ENCODE results near the gene DHX57. TPM values are rescaled to one million over a fixed set of nuclear protein-coding genes. Genes with fewer than 3 reads are reported as not detected.
A peak's percentile ranks its signal among the peaks of the same experiment; 100 is the strongest.
"Not testable (repeated sequence)": the region's sequence is repeated elsewhere in the genome, so short reads cannot be mapped to it uniquely, and the experiment has no call there.

Gene DHX57
- total and polyA plus RNA-seq, 2 experiments from 2014 or later = 13.3 to 32.9 TPM

DNA sequence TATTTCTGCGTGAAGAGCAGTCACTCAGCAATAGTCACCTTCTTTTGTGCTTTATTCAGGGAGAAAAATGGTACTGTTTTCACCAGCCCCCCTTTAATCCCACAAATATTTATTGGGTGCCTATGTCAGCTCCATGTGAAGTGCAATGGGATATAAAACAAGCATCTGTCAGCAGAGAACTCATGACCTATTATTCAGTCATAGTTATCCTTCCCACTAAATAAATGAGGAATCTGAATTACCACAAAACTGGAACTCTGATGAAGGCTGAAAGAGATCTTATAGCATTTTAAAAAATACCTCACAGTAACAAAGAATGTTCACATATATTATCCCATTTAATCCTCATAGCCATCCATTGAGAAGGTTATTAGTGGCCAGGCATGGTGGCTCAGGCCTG is 45.8 kb downstream of the DHX57 start:
- Mint-ChIP-seq H3K27me3 (ENCODE audit: insufficient read depth, low read depth, poor library complexity) (no peaks in the 10 kb centered on the region), H3K27ac (no peak overlapping the region), H3K36me3 (ENCODE audit: low read depth) (peaks cover 21% of the 10 kb centered on the region), H3K9me3 (no peaks in the 10 kb centered on the region), H3K4me1 (peaks cover 4% of the 10 kb centered on the region; the same call in 2 of the 3 replicates), H3K4me3 (no peak overlapping the region)
- H4K20me1 ChIP-seq (replicated peaks; ENCODE audit: insufficient read depth) = 0 out of 2 replicates have a peak, but pooled peaks cover 3% of the 10 kb centered on the region
- H2AFZ ChIP-seq = no peak overlapping the region
- no peaks in the 10 kb centered on the region for H3K79me2 ChIP-seq (replicated peaks; ENCODE audit: insufficient read depth)
- no peak overlapping the region for H3K4me2 ChIP-seq
- no peak overlapping the region for H3K27ac ChIP-seq (ENCODE audit: low read depth)
- H3K27me3 ChIP-seq (ENCODE audit: insufficient read depth) = no peaks in the 10 kb centered on the region
- DNase-seq (ENCODE audit: low spot score) (no peak), ATAC-seq (no peak)
- H3K4me3 ChIP-seq = no peak overlapping the region
- H3K36me3 ChIP-seq (ENCODE audit: insufficient read depth) = peaks cover 16% of the 10 kb centered on the region; the same call in 1 of the 2 replicates
- H3F3A ChIP-seq (replicated peaks; ENCODE audit: low read depth) = no peaks in the 10 kb centered on the region
- no peaks in the 10 kb centered on the region for H3K4me1 ChIP-seq (ENCODE audit: insufficient read depth)
- TF ChIP-seq POLR2AphosphoS5 (IDR thresholded peaks at IDR 0.05; ENCODE audit: low read depth) = no peak
- no peaks in the 10 kb centered on the region for H3K9me2 ChIP-seq (ENCODE audit: insufficient read depth)

DNA sequence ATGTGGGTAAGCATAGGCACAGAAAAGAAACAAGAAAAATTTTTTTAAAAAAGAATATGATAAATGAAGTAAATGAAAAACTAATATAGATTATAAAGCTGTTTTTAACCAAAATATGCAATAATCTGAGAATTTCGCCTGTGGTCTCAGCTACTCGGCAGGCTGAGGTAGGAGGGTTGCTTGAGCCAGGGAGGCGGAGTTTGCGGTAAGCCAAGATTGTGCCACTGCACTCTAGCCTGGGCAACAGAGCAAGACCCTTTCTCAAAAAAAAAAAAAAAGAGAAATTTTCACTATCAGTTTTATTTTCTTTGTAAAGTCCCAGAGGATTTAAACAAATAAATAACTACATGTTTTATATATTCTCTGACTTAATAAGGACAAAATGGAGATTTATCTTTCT is 47.3 kb downstream of the DHX57 start:
- no peak for DNase-seq (ENCODE audit: low spot score)
- Histone ChIP-seq H3K27me3 (ENCODE audit: insufficient read depth) (no peaks in the 10 kb centered on the region), H3F3A (replicated peaks; ENCODE audit: low read depth) (no peaks in the 10 kb centered on the region), H3K36me3 (ENCODE audit: insufficient read depth) (peaks cover 26% of the 10 kb centered on the region), H3K4me1 (ENCODE audit: insufficient read depth) (no peaks in the 10 kb centered on the region), H3K79me2 (replicated peaks; ENCODE audit: insufficient read depth) (no peaks in the 10 kb centered on the region), H2AFZ (no peak overlapping the region), H3K4me2 (no peak overlapping the region), H4K20me1 (replicated peaks; ENCODE audit: insufficient read depth) (no peaks in the 10 kb centered on the region), H3K9me2 (ENCODE audit: insufficient read depth) (no peaks in the 10 kb centered on the region), H3K27ac (ENCODE audit: low read depth) (no peak overlapping the region), H3K4me3 (no peak overlapping the region)
- TF ChIP-seq, protein P1, sequence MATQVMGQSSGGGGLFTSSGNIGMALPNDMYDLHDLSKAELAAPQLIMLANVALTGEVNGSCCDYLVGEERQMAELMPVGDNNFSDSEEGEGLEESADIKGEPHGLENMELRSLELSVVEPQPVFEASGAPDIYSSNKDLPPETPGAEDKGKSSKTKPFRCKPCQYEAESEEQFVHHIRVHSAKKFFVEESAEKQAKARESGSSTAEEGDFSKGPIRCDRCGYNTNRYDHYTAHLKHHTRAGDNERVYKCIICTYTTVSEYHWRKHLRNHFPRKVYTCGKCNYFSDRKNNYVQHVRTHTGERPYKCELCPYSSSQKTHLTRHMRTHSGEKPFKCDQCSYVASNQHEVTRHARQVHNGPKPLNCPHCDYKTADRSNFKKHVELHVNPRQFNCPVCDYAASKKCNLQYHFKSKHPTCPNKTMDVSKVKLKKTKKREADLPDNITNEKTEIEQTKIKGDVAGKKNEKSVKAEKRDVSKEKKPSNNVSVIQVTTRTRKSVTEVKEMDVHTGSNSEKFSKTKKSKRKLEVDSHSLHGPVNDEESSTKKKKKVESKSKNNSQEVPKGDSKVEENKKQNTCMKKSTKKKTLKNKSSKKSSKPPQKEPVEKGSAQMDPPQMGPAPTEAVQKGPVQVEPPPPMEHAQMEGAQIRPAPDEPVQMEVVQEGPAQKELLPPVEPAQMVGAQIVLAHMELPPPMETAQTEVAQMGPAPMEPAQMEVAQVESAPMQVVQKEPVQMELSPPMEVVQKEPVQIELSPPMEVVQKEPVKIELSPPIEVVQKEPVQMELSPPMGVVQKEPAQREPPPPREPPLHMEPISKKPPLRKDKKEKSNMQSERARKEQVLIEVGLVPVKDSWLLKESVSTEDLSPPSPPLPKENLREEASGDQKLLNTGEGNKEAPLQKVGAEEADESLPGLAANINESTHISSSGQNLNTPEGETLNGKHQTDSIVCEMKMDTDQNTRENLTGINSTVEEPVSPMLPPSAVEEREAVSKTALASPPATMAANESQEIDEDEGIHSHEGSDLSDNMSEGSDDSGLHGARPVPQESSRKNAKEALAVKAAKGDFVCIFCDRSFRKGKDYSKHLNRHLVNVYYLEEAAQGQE (IDR thresholded peaks at IDR 0.05; ENCODE audit: unreplicated experiment) = no peak
- TF ChIP-seq ZNF114 (CRISPR knock-in tag; IDR thresholded peaks at IDR 0.05) (no peak), EZH2phosphoT487 (IDR thresholded peaks at IDR 0.05; ENCODE audit: unreplicated experiment) (no peak), NANOG (IDR thresholded peaks at IDR 0.05; ENCODE audit: borderline replicate concordance) (no peak), JUNB (IDR thresholded peaks at IDR 0.05; ENCODE audit: unreplicated experiment) (no peak)
- TF ChIP-seq, protein P2, sequence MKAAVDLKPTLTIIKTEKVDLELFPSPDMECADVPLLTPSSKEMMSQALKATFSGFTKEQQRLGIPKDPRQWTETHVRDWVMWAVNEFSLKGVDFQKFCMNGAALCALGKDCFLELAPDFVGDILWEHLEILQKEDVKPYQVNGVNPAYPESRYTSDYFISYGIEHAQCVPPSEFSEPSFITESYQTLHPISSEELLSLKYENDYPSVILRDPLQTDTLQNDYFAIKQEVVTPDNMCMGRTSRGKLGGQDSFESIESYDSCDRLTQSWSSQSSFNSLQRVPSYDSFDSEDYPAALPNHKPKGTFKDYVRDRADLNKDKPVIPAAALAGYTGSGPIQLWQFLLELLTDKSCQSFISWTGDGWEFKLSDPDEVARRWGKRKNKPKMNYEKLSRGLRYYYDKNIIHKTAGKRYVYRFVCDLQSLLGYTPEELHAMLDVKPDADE (IDR thresholded peaks at IDR 0.05) = no peak
- TF ChIP-seq, protein P3, sequence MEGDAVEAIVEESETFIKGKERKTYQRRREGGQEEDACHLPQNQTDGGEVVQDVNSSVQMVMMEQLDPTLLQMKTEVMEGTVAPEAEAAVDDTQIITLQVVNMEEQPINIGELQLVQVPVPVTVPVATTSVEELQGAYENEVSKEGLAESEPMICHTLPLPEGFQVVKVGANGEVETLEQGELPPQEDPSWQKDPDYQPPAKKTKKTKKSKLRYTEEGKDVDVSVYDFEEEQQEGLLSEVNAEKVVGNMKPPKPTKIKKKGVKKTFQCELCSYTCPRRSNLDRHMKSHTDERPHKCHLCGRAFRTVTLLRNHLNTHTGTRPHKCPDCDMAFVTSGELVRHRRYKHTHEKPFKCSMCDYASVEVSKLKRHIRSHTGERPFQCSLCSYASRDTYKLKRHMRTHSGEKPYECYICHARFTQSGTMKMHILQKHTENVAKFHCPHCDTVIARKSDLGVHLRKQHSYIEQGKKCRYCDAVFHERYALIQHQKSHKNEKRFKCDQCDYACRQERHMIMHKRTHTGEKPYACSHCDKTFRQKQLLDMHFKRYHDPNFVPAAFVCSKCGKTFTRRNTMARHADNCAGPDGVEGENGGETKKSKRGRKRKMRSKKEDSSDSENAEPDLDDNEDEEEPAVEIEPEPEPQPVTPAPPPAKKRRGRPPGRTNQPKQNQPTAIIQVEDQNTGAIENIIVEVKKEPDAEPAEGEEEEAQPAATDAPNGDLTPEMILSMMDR (conservative IDR thresholded peaks at IDR 0.05; ENCODE audit: low read depth in 2 of 2) = no peak
- H3K9me3 Mint-ChIP-seq = no peaks in the 10 kb centered on the region
- H3K4me3 Mint-ChIP-seq = no peak overlapping the region
- peaks cover 4% of the 10 kb centered on the region; the same call in 2 of the 3 replicates for H3K4me1 Mint-ChIP-seq
- H3K27ac Mint-ChIP-seq = no peak overlapping the region
- peaks cover 21% of the 10 kb centered on the region for H3K36me3 Mint-ChIP-seq (ENCODE audit: low read depth)
- ATAC-seq = no peak
- no peaks in the 10 kb centered on the region for H3K27me3 Mint-ChIP-seq (ENCODE audit: insufficient read depth, low read depth, poor library complexity)

DNA sequence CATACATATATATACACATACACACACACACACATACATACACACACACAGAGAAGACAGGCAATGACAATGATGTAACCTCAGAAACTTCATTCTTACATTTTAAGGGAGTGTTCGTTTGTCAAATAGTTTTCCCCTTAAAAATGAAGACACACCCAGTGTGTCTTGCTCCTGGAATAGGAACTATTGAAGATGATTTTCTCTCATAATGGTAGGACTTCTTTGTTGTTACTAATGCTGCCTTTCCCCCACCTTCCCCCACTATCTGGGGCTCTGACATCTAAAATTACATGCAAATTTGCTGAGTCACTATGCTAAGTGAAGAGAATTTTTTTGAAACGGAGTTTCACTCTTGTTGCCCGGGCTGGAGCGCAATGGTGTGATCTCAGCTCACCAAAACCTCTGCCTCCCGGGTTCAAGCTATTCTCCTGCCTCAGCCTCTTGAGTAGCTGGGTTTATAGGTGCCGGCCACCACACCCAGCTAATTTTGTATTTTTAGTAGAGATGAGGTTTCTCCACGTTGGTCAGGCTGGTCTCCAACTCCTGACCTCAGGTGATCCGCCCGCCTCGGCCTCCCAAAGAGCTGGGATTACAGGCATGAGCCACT is 48.1 kb downstream of the DHX57 start:
- not testable (repeated sequence) for H3K4me2 ChIP-seq; ATAC-seq; H3K4me3 Mint-ChIP-seq; H3K4me1 ChIP-seq (ENCODE audit: insufficient read depth); H3K4me1 Mint-ChIP-seq; H3F3A ChIP-seq (replicated peaks; ENCODE audit: low read depth); H3K9me2 ChIP-seq (ENCODE audit: insufficient read depth); H3K79me2 ChIP-seq (replicated peaks; ENCODE audit: insufficient read depth); H3K27me3 Mint-ChIP-seq (ENCODE audit: insufficient read depth, low read depth, poor library complexity); H3K4me3 ChIP-seq; H4K20me1 ChIP-seq (replicated peaks; ENCODE audit: insufficient read depth); H3K9me3 Mint-ChIP-seq; H2AFZ ChIP-seq; H3K27ac ChIP-seq (ENCODE audit: low read depth); H3K27me3 ChIP-seq (ENCODE audit: insufficient read depth)
- DNase-seq (ENCODE audit: low spot score) = peak; percentile 15
- H3K36me3 Mint-ChIP-seq (ENCODE audit: low read depth) = peaks cover 26% of the 10 kb centered on the region
- peaks cover 26% of the 10 kb centered on the region for H3K36me3 ChIP-seq (ENCODE audit: insufficient read depth)
- peak overlapping the region; percentile 85 for H3K27ac Mint-ChIP-seq

Data from GM23338 (cell line).